Lower lobe of right lung (tissue), 2 donors: ENCODE results near the gene MTARC1. TPM values are rescaled to one million over a fixed set of nuclear protein-coding genes. Genes with fewer than 3 reads are reported as not detected.

Source experiments
- ATAC-seq, 2 donors: fragments of 200-7000 bp; cut with Tn5 transposase; one replicate each; pipeline ENCODE4 v1.9.1; 2020 to 2022; ENCODE audit warnings: mild to moderate bottlenecking in 2 of 2, moderate library complexity in 2 of 2
- DNase-seq: peaks from one replicate; pipeline ENCODE4 v3.0.0-alpha.2; 2020
- H3K27ac ChIP-seq: fragments of 200-600 bp; one replicate; pipeline ENCODE4 v1.8.0; 2022
- H3K27me3 ChIP-seq: fragments of 200-600 bp; one replicate; pipeline ENCODE4 v1.8.0; 2022; ENCODE audit warnings: low read depth
- H3K36me3 ChIP-seq: fragments of 200-600 bp; one replicate; pipeline ENCODE4 v1.8.0; 2022; ENCODE audit warnings: mild to moderate bottlenecking
- H3K4me1 ChIP-seq: fragments of 200-600 bp; one replicate; pipeline ENCODE4 v1.8.0; 2022
- H3K4me3 ChIP-seq: fragments of 200-600 bp; one replicate; pipeline ENCODE4 v1.8.0; 2022; ENCODE audit warnings: mild to moderate bottlenecking
- H3K9me3 ChIP-seq: fragments of 200-600 bp; one replicate; pipeline ENCODE4 v1.8.0; 2022
- CTCF ChIP-seq: fragments of 200-600 bp; IDR thresholded peaks from one replicate; pipeline ENCODE4 v1.8.0; 2022; ENCODE audit warnings: antibody characterized with exemption, mild to moderate bottlenecking
- intact Hi-C: fragments of 100-400 bp; cut with DNase I; formaldehyde crosslinking; loops from one replicate; pipeline ENCODE4 v1.11.0; 2022
- total RNA-seq: library from RNA; stranded (reverse); fragmentation: NEBNext Ultra II Directional; extraction: Animal tissue kit (Norgen Biotek cat#: 25700); gene quantifications from one replicate; pipeline ENCODE4 v1.2.1, GENCODE V29; 2021
- donor health status: DM: no; HTN: yes; CAD: no; lungs with severe emphysema.

The MTARC1 gene
- total RNA-seq, 1 donor from 2014 or later, result 37.6 TPM

GRCh38 chr1:220770245-220770913, 16.3 kb upstream of the MTARC1 start:
- H3K27me3 ChIP-seq, result no peaks in the 10 kb centered on the region
- intact Hi-C loops, result no loop called here
- H3K27ac ChIP-seq, result no peak overlapping the region
- no peak for TF ChIP-seq CTCF
- ATAC-seq, result no peak
- no peak for DNase-seq
- H3K36me3 ChIP-seq, result peaks cover 57% of the 10 kb centered on the region
- peaks cover 27% of the 10 kb centered on the region for H3K4me1 ChIP-seq
- no peaks in the 10 kb centered on the region for H3K9me3 ChIP-seq
- H3K4me3 ChIP-seq, result no peak overlapping the region

- no peak for ATAC-seq
These were observed 13.9 kb upstream of the MTARC1 start for GRCh38 chr1:220772846-220773245.

GRCh38 chr1:220775240-220775853, 11.4 kb upstream of the MTARC1 start:
- Histone ChIP-seq H3K4me3 (no peak overlapping the region), H3K4me1 (peaks cover 7% of the 10 kb centered on the region), H3K27ac (no peak overlapping the region), H3K9me3 (no peaks in the 10 kb centered on the region), H3K27me3 (no peaks in the 10 kb centered on the region), H3K36me3 (peaks cover 38% of the 10 kb centered on the region)
- ATAC-seq, result no peak
- no peak for DNase-seq
- intact Hi-C loops, result loop anchor here (5.0 kb wide), 1 partner anchor 93 kb away; no protein-coding TSS in a partner anchor
- TF ChIP-seq CTCF, result peak; percentile 83

More at GRCh38 chr1:220772846-220773245, 13.9 kb upstream of the MTARC1 start:
- Histone ChIP-seq H3K36me3 (peaks cover 57% of the 10 kb centered on the region), H3K4me3 (no peak overlapping the region), H3K4me1 (peaks cover 20% of the 10 kb centered on the region), H3K9me3 (no peaks in the 10 kb centered on the region), H3K27me3 (no peaks in the 10 kb centered on the region), H3K27ac (no peak overlapping the region)
- intact Hi-C loops, result no loop called here
- no peak for DNase-seq
- no peak for TF ChIP-seq CTCF

DNA sequence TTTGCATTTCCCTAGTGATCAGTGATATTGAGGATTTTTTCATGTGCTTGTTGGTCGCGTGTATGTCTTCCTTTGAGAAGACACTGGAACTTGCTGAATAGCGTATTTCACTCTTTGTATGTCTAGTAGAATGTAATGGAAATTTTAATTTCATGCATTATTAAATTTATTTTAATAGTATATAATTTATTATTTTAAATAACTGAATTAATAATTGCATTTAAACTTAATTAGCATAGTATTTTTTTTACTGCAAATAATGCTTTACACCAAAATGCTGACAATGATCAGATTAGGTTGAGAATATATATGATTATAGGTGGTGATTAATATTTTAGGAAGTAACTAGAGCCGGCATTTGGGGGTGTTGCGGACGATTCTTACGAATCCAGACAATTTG, 10.5 kb upstream of the MTARC1 start:
- TF ChIP-seq CTCF, result no peak
- no peaks in the 10 kb centered on the region for H3K27me3 ChIP-seq
- no peak overlapping the region for H3K27ac ChIP-seq
- ATAC-seq (no peak), DNase-seq (no peak)
- H3K36me3 ChIP-seq, result peaks cover 33% of the 10 kb centered on the region
- no peak overlapping the region for H3K4me3 ChIP-seq
- intact Hi-C loops, result loop anchor here (5.0 kb wide), 1 partner anchor 94 kb away; no protein-coding TSS in a partner anchor
- peaks cover 7% of the 10 kb centered on the region for H3K4me1 ChIP-seq
- H3K9me3 ChIP-seq, result no peaks in the 10 kb centered on the region

DNA sequence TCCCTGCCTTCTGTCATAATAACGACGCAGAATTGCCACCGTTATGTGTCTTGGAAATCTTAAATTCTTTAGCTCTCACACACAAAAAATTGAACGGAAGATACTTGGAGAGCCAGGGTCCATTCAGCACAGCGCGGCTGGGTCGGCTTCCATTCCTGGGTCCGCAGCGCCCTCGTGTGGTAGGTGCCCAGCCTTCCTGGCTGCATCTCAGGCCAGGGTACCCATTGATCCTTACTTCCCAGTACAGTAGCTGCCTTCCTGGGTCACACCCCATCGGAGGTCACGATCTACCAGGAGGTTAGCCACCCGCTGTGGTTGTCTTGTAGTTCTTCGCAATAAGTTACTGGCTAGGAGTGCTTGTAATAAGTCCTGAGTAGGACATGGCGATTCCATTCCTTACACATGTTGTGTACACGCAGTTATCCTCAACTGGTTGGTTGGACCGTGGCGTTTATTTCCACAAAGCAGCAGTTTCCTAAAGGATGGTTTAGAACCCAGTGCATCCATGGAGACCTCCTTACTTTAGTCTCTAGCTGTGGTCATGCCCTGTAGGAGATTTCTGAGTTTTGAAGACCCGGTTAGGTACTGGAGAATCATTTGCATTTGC, 9.9 kb upstream of the MTARC1 start:
- Histone ChIP-seq H3K4me1 (peaks cover 7% of the 10 kb centered on the region), H3K9me3 (no peaks in the 10 kb centered on the region), H3K27ac (no peak overlapping the region), H3K27me3 (no peaks in the 10 kb centered on the region), H3K36me3 (peaks cover 33% of the 10 kb centered on the region), H3K4me3 (no peak overlapping the region)
- intact Hi-C loops, result loop anchor here (5.0 kb wide), 1 partner anchor 95 kb away; no protein-coding TSS in a partner anchor
- peak; percentile 94 for TF ChIP-seq CTCF
- peak; percentile 89 for DNase-seq
- ATAC-seq, result peak; percentile 95 to 97
